ENCODE results near the gene MANSC1.

The MANSC1 gene

GRCh38 chr12:12358528-12358927 lies 8.5 kb upstream of the MANSC1 start:
- DNase-seq = no peak
- no peak for TF ChIP-seq CTCF (IDR thresholded peaks at IDR 0.05)
- H3K4me1 Mint-ChIP-seq = peaks cover 30% of the 10 kb centered on the region
- peaks cover 6% of the 10 kb centered on the region for H3K36me3 Mint-ChIP-seq (ENCODE audit: low read depth)
- no peak overlapping the region for H3K27ac Mint-ChIP-seq
- no peaks in the 10 kb centered on the region for H3K9me3 Mint-ChIP-seq
- H3K4me3 Mint-ChIP-seq = peak overlapping the region; percentile 94
- H3K27me3 Mint-ChIP-seq (ENCODE audit: low read depth, poor library complexity) = no peaks in the 10 kb centered on the region

- H3K9me3 Mint-ChIP-seq = no peaks in the 10 kb centered on the region
- no peak for TF ChIP-seq CTCF (IDR thresholded peaks at IDR 0.05)
- peaks cover 3% of the 10 kb centered on the region for H3K27me3 Mint-ChIP-seq (ENCODE audit: low read depth, poor library complexity)
- H3K4me1 Mint-ChIP-seq = peaks cover 30% of the 10 kb centered on the region
- peaks cover 6% of the 10 kb centered on the region for H3K36me3 Mint-ChIP-seq (ENCODE audit: low read depth)
- H3K4me3 Mint-ChIP-seq = peak overlapping the region; percentile 94
- H3K27ac Mint-ChIP-seq = peak overlapping the region; percentile 95
- no peak for DNase-seq
Observed at GRCh38 chr12:12357719-12358461, 7.8 kb upstream of the MANSC1 start.

- Mint-ChIP-seq H3K9me3 (no peaks in the 10 kb centered on the region), H3K36me3 (ENCODE audit: low read depth) (peaks cover 6% of the 10 kb centered on the region), H3K4me1 (peaks cover 30% of the 10 kb centered on the region), H3K27me3 (ENCODE audit: low read depth, poor library complexity) (peaks cover 4% of the 10 kb centered on the region), H3K27ac (peak within 1 kb of the TSS; percentile 95), H3K4me3 (peak within 1 kb of the TSS; percentile 94)
- peak; percentile 95 for DNase-seq
- TF ChIP-seq CTCF (IDR thresholded peaks at IDR 0.05) = no peak
Observed at GRCh38 chr12:12356896-12357718, 7.1 kb upstream of the MANSC1 start, which contains the start of gene BORCS5. BORCS5 (plus strand) TSS chr12:12357078; CDS start chr12:12357452, 374 bp downstream.

- H3K4me1 Mint-ChIP-seq = peaks cover 29% of the 10 kb centered on the region
- H3K4me3 Mint-ChIP-seq = peak overlapping the region; percentile 94
- H3K27me3 Mint-ChIP-seq (ENCODE audit: low read depth, poor library complexity) = peaks cover 7% of the 10 kb centered on the region
- H3K27ac Mint-ChIP-seq = no peak overlapping the region
- no peak for TF ChIP-seq CTCF (IDR thresholded peaks at IDR 0.05)
- no peaks in the 10 kb centered on the region for H3K9me3 Mint-ChIP-seq
- H3K36me3 Mint-ChIP-seq (ENCODE audit: low read depth) = peaks cover 4% of the 10 kb centered on the region
- no peak for DNase-seq
Observed at GRCh38 chr12:12356467-12356895, 6.4 kb upstream of the MANSC1 start.

- TF ChIP-seq CTCF (IDR thresholded peaks at IDR 0.05) = no peak
- H3K27ac Mint-ChIP-seq = no peak overlapping the region
- no peaks in the 10 kb centered on the region for H3K36me3 Mint-ChIP-seq (ENCODE audit: low read depth)
- no peak for DNase-seq
- H3K4me1 Mint-ChIP-seq = peaks cover 26% of the 10 kb centered on the region
- H3K4me3 Mint-ChIP-seq = no peak overlapping the region
- peaks cover 30% of the 10 kb centered on the region for H3K27me3 Mint-ChIP-seq (ENCODE audit: low read depth, poor library complexity)
- no peaks in the 10 kb centered on the region for H3K9me3 Mint-ChIP-seq
Observed at GRCh38 chr12:12353807-12354206, 3.8 kb upstream of the MANSC1 start.

Measured in nephron progenitor cell (in vitro differentiated cells).